IMR-90 (cell line): ENCODE data around the gene ESRRB. TPM values are rescaled to one million over a fixed set of nuclear protein-coding genes. Genes with fewer than 3 reads are reported as not detected.

Experiments
- ATAC-seq: fragments of 200-7000 bp; cut with Tn5 transposase; 2 replicates; pipeline ENCODE4 v1.9.1; 2020; ENCODE audit warnings: low read depth, mild to moderate bottlenecking, moderate library complexity
- BruUV-seq: library from RNA; stranded (reverse); fragments of 400-500 nt; replicated peaks from 2 replicates; lab custom pipeline; 2021; lab: Mats Ljungman, UMichigan
- CTCF ChIA-PET: fragments of 300-600 bp; formaldehyde crosslinking; extraction: SDS; loops from one replicate; lab custom pipeline; 2021; ENCODE audit warnings: antibody characterized with exemption; lab: Yijun Ruan, JAX
- POLR2A ChIA-PET: fragments of 300-600 bp; sonication (Branson Sonifier 250); formaldehyde crosslinking; loops from one replicate; lab custom pipeline; 2022; ENCODE audit warnings: antibody characterized with exemption; ENCODE audit not compliant: unreplicated experiment; lab: Charles Lee
- DNase-seq: peaks from one replicate; pipeline ENCODE4 v3.0.0; 2013
- H2AFZ ChIP-seq: replicated peaks from 2 replicates; pipeline ENCODE3; 2013; ENCODE audit warnings: low read length, mild to moderate bottlenecking; ENCODE audit not compliant: poor library complexity
- H2AK5ac ChIP-seq: 2 replicates; pipeline ENCODE4 v1.6.1; 2013; ENCODE audit warnings: low read depth, low read length, inconsistent platforms
- H2AK9ac ChIP-seq: replicated peaks from 2 replicates; pipeline ENCODE3; 2013; ENCODE audit warnings: mild to moderate bottlenecking, low read depth, low read length, moderate library complexity; ENCODE audit not compliant: poor library complexity
- H2BK120ac ChIP-seq: 2 replicates; pipeline ENCODE4 v1.6.1; 2013; ENCODE audit warnings: low read depth, low read length, inconsistent platforms
- H2BK15ac ChIP-seq: 3 replicates; pipeline ENCODE4 v1.6.1; 2013; ENCODE audit warnings: low read depth, low read length, inconsistent platforms
- H2BK20ac ChIP-seq: 2 replicates; pipeline ENCODE4 v1.6.1; 2013; ENCODE audit warnings: low read depth, mild to moderate bottlenecking, inconsistent platforms, low read length, moderate library complexity
- H2BK5ac ChIP-seq: 2 replicates; pipeline ENCODE4 v1.6.1; 2013; ENCODE audit warnings: mild to moderate bottlenecking, low read depth, low read length, inconsistent platforms; ENCODE audit not compliant: poor library complexity, severe bottlenecking
- H3K14ac ChIP-seq: replicated peaks from 2 replicates; pipeline ENCODE4 v1.6.1; 2013; ENCODE audit warnings: low read depth, low read length, inconsistent platforms
- H3K18ac ChIP-seq: 2 replicates; pipeline ENCODE4 v1.6.1; 2013; ENCODE audit warnings: low read depth, low read length, control low read depth
- H3K23ac ChIP-seq: 2 replicates; pipeline ENCODE4 v1.6.1; 2013; ENCODE audit warnings: low read depth, low read length, inconsistent platforms
- H3K27ac ChIP-seq: 2 replicates; pipeline ENCODE4 v1.5.1; 2013; ENCODE audit warnings: mild to moderate bottlenecking, control low read depth, low read length; ENCODE audit not compliant: insufficient read depth
- H3K27me3 ChIP-seq: 2 replicates; pipeline ENCODE4 v1.6.1; 2013; ENCODE audit warnings: low read length; ENCODE audit not compliant: control insufficient read depth, insufficient read depth
- H3K36me3 ChIP-seq: 2 replicates; pipeline ENCODE4 v1.6.1; 2013; ENCODE audit warnings: low read length, mixed read lengths; ENCODE audit not compliant: control insufficient read depth, insufficient read depth
- H3K4ac ChIP-seq: 2 replicates; pipeline ENCODE4 v1.6.1; 2013; ENCODE audit warnings: low read depth, low read length, inconsistent platforms
- H3K4me1 ChIP-seq: 2 replicates; pipeline ENCODE4 v1.6.1; 2013; ENCODE audit warnings: low read length, mixed read lengths; ENCODE audit not compliant: control insufficient read depth, insufficient read depth
- H3K4me2 ChIP-seq: 2 replicates; pipeline ENCODE4 v1.6.1; 2013; ENCODE audit warnings: low read depth, mild to moderate bottlenecking, control low read depth, low read length, moderate library complexity
- H3K4me3 ChIP-seq: 2 replicates; pipeline ENCODE4 v1.5.1; 2013; ENCODE audit warnings: low read depth, mild to moderate bottlenecking, control low read depth, low read length, moderate library complexity; ENCODE audit not compliant: insufficient read depth
- H3K56ac ChIP-seq: 2 replicates; pipeline ENCODE4 v1.6.1; 2013; ENCODE audit warnings: low read length, inconsistent platforms; ENCODE audit not compliant: insufficient read depth; ENCODE audit errors: extremely low read depth
- H3K79me1 ChIP-seq, 2 experiments: 2 replicates each; pipeline ENCODE4 v1.6.1; 2013; ENCODE audit warnings: low read length in 2 of 2, inconsistent platforms in 1 of 2, low read depth in 1 of 2
- H3K9ac ChIP-seq: 2 replicates; pipeline ENCODE4 v1.6.1; 2013; ENCODE audit warnings: low read depth, low read length, control low read depth
- H3K9me1 ChIP-seq: 2 replicates; pipeline ENCODE4 v1.6.1; 2013; ENCODE audit warnings: low read length, inconsistent platforms; ENCODE audit not compliant: insufficient read depth
- H3K9me3 ChIP-seq: 2 replicates; pipeline ENCODE4 v1.6.1; 2013; ENCODE audit warnings: low read length; ENCODE audit not compliant: control insufficient read depth, insufficient read depth
- H4K20me1 ChIP-seq: 2 replicates; pipeline ENCODE4 v1.6.1; 2013; ENCODE audit warnings: low read length, inconsistent platforms; ENCODE audit not compliant: insufficient read depth
- H4K5ac ChIP-seq: 2 replicates; pipeline ENCODE4 v1.6.1; 2013; ENCODE audit warnings: mild to moderate bottlenecking, low read depth, low read length, control low read depth
- H4K8ac ChIP-seq, 2 experiments: 2 replicates each; pipeline ENCODE4 v1.6.1; 2013; ENCODE audit warnings: low read depth in 2 of 2, low read length in 2 of 2, control low read depth in 1 of 2, inconsistent platforms in 1 of 2
- H4K91ac ChIP-seq: 2 replicates; pipeline ENCODE4 v1.6.1; 2013; ENCODE audit warnings: low read depth, low read length, inconsistent platforms; ENCODE audit not compliant: insufficient read depth
- BHLHE40 ChIP-seq: fragments of 150-350 bp; IDR thresholded peaks from 2 replicates; pipeline ENCODE4 v1.6.1; 2016; ENCODE audit warnings: mild to moderate bottlenecking, low read depth, low read length
- FOS ChIP-seq: fragments of 150-350 bp; IDR thresholded peaks from 2 replicates; pipeline ENCODE4 v1.6.1; 2016; ENCODE audit warnings: low read depth, low read length
- MAFK ChIP-seq: IDR thresholded peaks from 2 replicates; pipeline ENCODE4 v1.6.1; 2012; ENCODE audit warnings: low read depth, low read length, improper control_type of control experiment
- MAZ ChIP-seq: IDR thresholded peaks from 2 replicates; pipeline ENCODE4 v1.6.1; 2012; ENCODE audit warnings: low read depth, mild to moderate bottlenecking, low read length, improper control_type of control experiment, moderate library complexity, borderline replicate concordance
- POLR2A ChIP-seq: IDR thresholded peaks from 2 replicates; pipeline ENCODE4 v1.6.1; 2012; ENCODE audit warnings: mild to moderate bottlenecking, low read depth, low read length
- RAD21 ChIP-seq: IDR thresholded peaks from 2 replicates; pipeline ENCODE4 v1.6.1; 2012; ENCODE audit warnings: low read length, improper control_type of control experiment
- WGBS, 2 experiments: methylation state at CpG; one replicate each; pipeline versions ENCODE4 v1.1.5 to v1.1.7; 2013; ENCODE audit warnings: missing lambda C conversion rate in 2 of 2; ENCODE audit not compliant: insufficient read length in 1 of 2; ENCODE audit errors: extremely low coverage in 2 of 2; 5-methylcytosine and 5-hydroxymethylcytosine counted together
- dilution Hi-C: fragments of 300-500 bp; cut with HindIII; formaldehyde crosslinking; loops from one replicate; pipeline ENCODE4 v1.14.3; 2018; ENCODE audit warnings: low sequenced_read_pairs; ENCODE audit not compliant: unreplicated experiment
- in situ Hi-C: fragments of 300-500 bp; cut with MboI; formaldehyde crosslinking; loops from 3 replicates; pipeline ENCODE4 v1.14.3; 2019; ENCODE audit warnings: low sequenced_read_pairs, inconsistent platforms, mixed read lengths
- intact Hi-C: fragments of 100-400 bp; cut with micrococcal nuclease; formaldehyde crosslinking; loops from 2 replicates; pipeline ENCODE4 v1.10.0; 2022
- polyA plus RNA-seq, 3 experiments: library from polyadenylated mRNA; depleted of rRNA; stranded (reverse); fragments of >200 nt; gene quantifications; 2 replicates each; pipeline ENCODE4 v1.2.3, GENCODE V29; 2012; ENCODE audit warnings: low replicate concordance in 1 of 3
- total RNA-seq: library from RNA; depleted of rRNA; stranded (reverse); fragments of >200 nt; gene quantifications from 2 replicates; pipeline ENCODE4 v1.2.3, GENCODE V29; 2012

Gene ESRRB
- total and polyA plus RNA-seq, 2 of the 4 experiments (the other 2 are of a cell fraction) = not detected

- TF ChIP-seq RAD21 (no peak), POLR2A (no peak)
These were observed 36.0 kb upstream of the ESRRB start (continued) for GRCh38 chr14:76339728-76340615.

GRCh38 chr14:76343386-76343785, 32.6 kb upstream of the ESRRB start:
- POLR2A ChIA-PET = no interaction called here
- Histone ChIP-seq H3K79me1 (no peaks in the 10 kb centered on the region), H2AK5ac (no peak overlapping the region), H3K4me3 (no peak overlapping the region), H2BK20ac (no peak overlapping the region), H3K4me1 (no peaks in the 10 kb centered on the region), H3K18ac (no peak overlapping the region), H4K91ac (no peak overlapping the region), H3K36me3 (no peaks in the 10 kb centered on the region), H2BK15ac (no peak overlapping the region), H2BK5ac (no peak overlapping the region), H3K4ac (no peak overlapping the region), H4K5ac (no peak overlapping the region), H3K14ac (no peak overlapping the region), H3K9me1 (no peaks in the 10 kb centered on the region), H3K27ac (no peak overlapping the region), H3K27me3 (peaks cover 9% of the 10 kb centered on the region), H3K9me3 (no peaks in the 10 kb centered on the region), H3K9ac (no peak overlapping the region), H4K20me1 (no peaks in the 10 kb centered on the region), H2BK120ac (no peak overlapping the region), H2AFZ (no peak overlapping the region), H4K8ac (no peak overlapping the region), H3K4me2 (no peak overlapping the region), H3K23ac (no peak overlapping the region), H2AK9ac (no peak overlapping the region), H3K56ac (no peak overlapping the region)
- CTCF ChIA-PET = interaction anchor here (0.6 kb wide), 1 partner anchor 24 kb away, joined by 3 read pairs; no protein-coding TSS in a partner anchor
- intact Hi-C loops = no loop called here
- DNase-seq (no peak), ATAC-seq (no peak)
- in situ Hi-C loops = no loop called here
- TF ChIP-seq MAFK (no peak), BHLHE40 (no peak), RAD21 (no peak), FOS (no peak), MAZ (no peak)
- dilution Hi-C loops = no loop called here
- no TSS peak for BruUV-seq
- no CpG with 5 or more reads among the region's 4 CpGs for WGBS, 2 experiments
